MCF 10A (cell line): Measurements from ENCODE around the gene SERPINI1. TPM values are rescaled to one million over a fixed set of nuclear protein-coding genes. Genes with fewer than 3 reads are reported as not detected.

Source experiments
- BruUV-seq: library from RNA; stranded (reverse); fragments of 400-500 nt; replicated peaks from 2 replicates; lab custom pipeline; 2021; lab: Mats Ljungman, UMichigan
- CTCF ChIA-PET: fragments of 300-600 bp; sonication (Branson Sonifier 250); formaldehyde crosslinking; extraction: SDS; loops from one replicate; lab custom pipeline; 2021; ENCODE audit warnings: antibody characterized with exemption, inconsistent platforms; lab: Yijun Ruan, JAX
- POLR2A ChIA-PET: fragments of 300-600, 350-650 bp; sonication (Branson Sonifier 250); formaldehyde crosslinking; extraction: SDS; loops from one replicate; lab custom pipeline; 2020; ENCODE audit warnings: antibody characterized with exemption, inconsistent platforms; lab: Yijun Ruan, JAX
- DNase-seq: peaks from one replicate; pipeline ENCODE4 v3.0.0-alpha.2; 2018; ENCODE audit not compliant: unreplicated experiment
- H3K27ac Mint-ChIP-seq: one replicate; pipeline ENCODE4 v1.8.0; 2022; ENCODE audit warnings: mild to moderate bottlenecking, low read depth, mixed read lengths; ENCODE audit not compliant: unreplicated experiment
- H3K27me3 Mint-ChIP-seq: one replicate; pipeline ENCODE4 v1.8.0; 2022; ENCODE audit warnings: mixed read lengths; ENCODE audit not compliant: insufficient read depth, unreplicated experiment
- H3K36me3 Mint-ChIP-seq: one replicate; pipeline ENCODE4 v1.8.0; 2022; ENCODE audit warnings: mild to moderate bottlenecking, moderate library complexity, mixed read lengths; ENCODE audit not compliant: insufficient read depth, unreplicated experiment
- H3K4me1 Mint-ChIP-seq: one replicate; pipeline ENCODE4 v1.8.0; 2022; ENCODE audit warnings: mixed read lengths; ENCODE audit not compliant: insufficient read depth, unreplicated experiment
- H3K4me3 Mint-ChIP-seq: one replicate; pipeline ENCODE4 v1.8.0; 2022; ENCODE audit warnings: mild to moderate bottlenecking, moderate library complexity, mixed read lengths; ENCODE audit not compliant: unreplicated experiment
- H3K9me3 Mint-ChIP-seq: one replicate; pipeline ENCODE4 v1.8.0; 2022; ENCODE audit warnings: mixed read lengths; ENCODE audit not compliant: unreplicated experiment
- CTCF ChIP-seq: fragments of 200-600 bp; IDR thresholded peaks from one replicate; pipeline ENCODE4 v1.8.0; 2022; ENCODE audit warnings: antibody characterized with exemption, mild to moderate bottlenecking; ENCODE audit not compliant: unreplicated experiment
- intact Hi-C: fragments of 100-400 bp; cut with micrococcal nuclease; formaldehyde crosslinking; loops from 2 replicates; pipeline ENCODE4 v1.14.1; 2022
- total RNA-seq: library from RNA; stranded (reverse); gene quantifications from 2 replicates; pipeline ENCODE4 v1.2.3, GENCODE V29; 2022

Gene SERPINI1
- total RNA-seq, 1 experiment from 2014 or later, result 2.6 TPM

- POLR2A ChIA-PET, result interaction anchor here (0.6 to 0.9 kb wide), 3 partner anchors 14 to 65 kb away, joined by 3 to 7 read pairs (median 4); no protein-coding TSS in a partner anchor
- CTCF ChIA-PET, result no interaction called here
- H3K4me3 Mint-ChIP-seq, result no peak overlapping the region
- no peak overlapping the region for H3K27ac Mint-ChIP-seq
- TF ChIP-seq CTCF, result no peak
- DNase-seq, result no peak
- intact Hi-C loops, result no loop called here
- no peaks in the 10 kb centered on the region for H3K27me3 Mint-ChIP-seq
- BruUV-seq, result no TSS peak
- H3K9me3 Mint-ChIP-seq, result no peaks in the 10 kb centered on the region
- no peaks in the 10 kb centered on the region for H3K36me3 Mint-ChIP-seq
- no peaks in the 10 kb centered on the region for H3K4me1 Mint-ChIP-seq
Measured at GRCh38 chr3:167776066-167776685, 40.7 kb downstream of the SERPINI1 start.

GRCh38 chr3:167777356-167777755 is 41.8 kb downstream of the SERPINI1 start:
- Mint-ChIP-seq H3K27ac (no peak overlapping the region), H3K9me3 (no peaks in the 10 kb centered on the region), H3K4me3 (no peak overlapping the region), H3K36me3 (no peaks in the 10 kb centered on the region), H3K4me1 (no peaks in the 10 kb centered on the region), H3K27me3 (no peaks in the 10 kb centered on the region)
- intact Hi-C loops, result no loop called here
- ChIA-PET CTCF (no interaction called here), POLR2A (no interaction called here)
- BruUV-seq, result no TSS peak
- no peak for DNase-seq
- TF ChIP-seq CTCF, result no peak

- intact Hi-C loops, result no loop called here
- ChIA-PET CTCF (interaction anchor here (0.6 kb wide), 1 partner anchor 400 kb away, joined by 3 read pairs; no protein-coding TSS in a partner anchor), POLR2A (no interaction called here)
- no peak overlapping the region for H3K27ac Mint-ChIP-seq
- no peak for DNase-seq
- BruUV-seq, result no TSS peak
- no peaks in the 10 kb centered on the region for H3K27me3 Mint-ChIP-seq
- H3K9me3 Mint-ChIP-seq, result peaks cover 8% of the 10 kb centered on the region
- H3K4me3 Mint-ChIP-seq, result no peak overlapping the region
- H3K4me1 Mint-ChIP-seq, result no peaks in the 10 kb centered on the region
- no peak for TF ChIP-seq CTCF
- H3K36me3 Mint-ChIP-seq, result no peaks in the 10 kb centered on the region
Measured at GRCh38 chr3:167780214-167780883, 44.8 kb downstream of the SERPINI1 start.

- no peak for TF ChIP-seq CTCF
- no peak overlapping the region for H3K4me3 Mint-ChIP-seq
- no peaks in the 10 kb centered on the region for H3K27me3 Mint-ChIP-seq
- no peak overlapping the region for H3K27ac Mint-ChIP-seq
- ChIA-PET POLR2A (interaction anchor here (0.6 kb wide), 1 partner anchor 34 kb away, joined by 4 read pairs; no protein-coding TSS in a partner anchor), CTCF (interaction anchor here (0.7 kb wide), 1 partner anchor 270 kb away, joined by 4 read pairs; no protein-coding TSS in a partner anchor)
- no peak for DNase-seq
- no peaks in the 10 kb centered on the region for H3K4me1 Mint-ChIP-seq
- peaks cover 8% of the 10 kb centered on the region for H3K9me3 Mint-ChIP-seq
- no peaks in the 10 kb centered on the region for H3K36me3 Mint-ChIP-seq
- no TSS peak for BruUV-seq
- intact Hi-C loops, result no loop called here
Measured at GRCh38 chr3:167783781-167784180, 48.3 kb downstream of the SERPINI1 start.
